M059J (cell line): ENCODE results near the gene INTS6. TPM values are rescaled to one million over a fixed set of nuclear protein-coding genes. Genes with fewer than 3 reads are reported as not detected.

ENCODE experiments used
- DNase-seq: peaks from one replicate; pipeline ENCODE4 v3.0.0-alpha.2; 2012; ENCODE audit warnings: low read depth
- total RNA-seq: library from RNA; depleted of rRNA; stranded (reverse); fragments of >200 nt; shearing (Covaris generic); gene quantifications from 2 replicates; pipeline ENCODE4 v1.2.3, GENCODE V29; 2014; rRNA removed

INTS6 gene, protein sequence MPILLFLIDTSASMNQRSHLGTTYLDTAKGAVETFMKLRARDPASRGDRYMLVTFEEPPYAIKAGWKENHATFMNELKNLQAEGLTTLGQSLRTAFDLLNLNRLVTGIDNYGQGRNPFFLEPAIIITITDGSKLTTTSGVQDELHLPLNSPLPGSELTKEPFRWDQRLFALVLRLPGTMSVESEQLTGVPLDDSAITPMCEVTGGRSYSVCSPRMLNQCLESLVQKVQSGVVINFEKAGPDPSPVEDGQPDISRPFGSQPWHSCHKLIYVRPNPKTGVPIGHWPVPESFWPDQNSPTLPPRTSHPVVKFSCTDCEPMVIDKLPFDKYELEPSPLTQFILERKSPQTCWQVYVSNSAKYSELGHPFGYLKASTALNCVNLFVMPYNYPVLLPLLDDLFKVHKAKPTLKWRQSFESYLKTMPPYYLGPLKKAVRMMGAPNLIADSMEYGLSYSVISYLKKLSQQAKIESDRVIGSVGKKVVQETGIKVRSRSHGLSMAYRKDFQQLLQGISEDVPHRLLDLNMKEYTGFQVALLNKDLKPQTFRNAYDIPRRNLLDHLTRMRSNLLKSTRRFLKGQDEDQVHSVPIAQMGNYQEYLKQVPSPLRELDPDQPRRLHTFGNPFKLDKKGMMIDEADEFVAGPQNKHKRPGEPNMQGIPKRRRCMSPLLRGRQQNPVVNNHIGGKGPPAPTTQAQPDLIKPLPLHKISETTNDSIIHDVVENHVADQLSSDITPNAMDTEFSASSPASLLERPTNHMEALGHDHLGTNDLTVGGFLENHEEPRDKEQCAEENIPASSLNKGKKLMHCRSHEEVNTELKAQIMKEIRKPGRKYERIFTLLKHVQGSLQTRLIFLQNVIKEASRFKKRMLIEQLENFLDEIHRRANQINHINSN
- 27.6 and 35.2 TPM in 2 replicates for total RNA-seq

DNA sequence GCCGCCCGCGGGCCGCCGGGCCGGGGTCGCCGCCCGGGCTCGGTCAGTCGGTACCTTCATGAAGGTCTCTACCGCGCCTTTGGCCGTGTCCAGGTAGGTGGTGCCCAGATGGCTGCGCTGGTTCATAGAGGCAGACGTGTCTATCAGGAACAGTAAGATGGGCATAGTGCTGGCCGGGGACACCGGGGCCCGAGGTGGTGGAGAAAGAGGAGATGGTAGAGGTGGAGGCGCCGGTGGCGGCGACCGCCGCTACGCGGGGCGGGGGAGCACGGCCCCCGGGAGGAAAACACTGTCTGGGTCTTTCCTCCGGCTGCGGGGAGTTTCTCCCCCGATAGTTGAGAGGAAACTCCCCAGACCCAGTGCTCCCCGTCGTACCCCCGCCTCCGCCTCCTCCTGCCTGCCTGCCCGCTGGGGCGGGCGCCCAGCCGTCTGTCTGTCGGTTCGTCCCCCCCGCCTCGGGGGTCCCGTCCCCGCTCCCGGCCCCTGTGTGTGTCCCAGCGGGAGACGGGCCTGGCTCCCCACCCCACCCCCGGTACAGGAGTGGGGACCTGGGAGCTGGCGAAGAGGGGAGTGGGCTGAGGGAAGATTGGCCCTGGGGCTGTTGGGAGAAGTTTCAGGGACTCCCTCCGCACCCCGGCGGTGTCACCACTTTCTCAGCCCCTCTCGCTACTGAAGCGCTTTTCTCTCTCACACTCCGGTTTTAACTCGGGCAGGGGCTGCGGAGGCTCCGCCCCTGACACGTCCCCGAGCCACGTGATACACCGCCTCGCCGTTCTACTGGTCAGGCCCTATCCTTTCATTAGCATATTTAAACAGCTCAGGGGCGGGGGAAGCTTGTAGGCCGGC is at the start of gene INTS6:
INTS6 (minus strand) TSS at position 676 of the 846 bp plus-strand sequence; CDS start at position 165, 511 bp downstream.
- DNase-seq, result peak; percentile 98

DNA sequence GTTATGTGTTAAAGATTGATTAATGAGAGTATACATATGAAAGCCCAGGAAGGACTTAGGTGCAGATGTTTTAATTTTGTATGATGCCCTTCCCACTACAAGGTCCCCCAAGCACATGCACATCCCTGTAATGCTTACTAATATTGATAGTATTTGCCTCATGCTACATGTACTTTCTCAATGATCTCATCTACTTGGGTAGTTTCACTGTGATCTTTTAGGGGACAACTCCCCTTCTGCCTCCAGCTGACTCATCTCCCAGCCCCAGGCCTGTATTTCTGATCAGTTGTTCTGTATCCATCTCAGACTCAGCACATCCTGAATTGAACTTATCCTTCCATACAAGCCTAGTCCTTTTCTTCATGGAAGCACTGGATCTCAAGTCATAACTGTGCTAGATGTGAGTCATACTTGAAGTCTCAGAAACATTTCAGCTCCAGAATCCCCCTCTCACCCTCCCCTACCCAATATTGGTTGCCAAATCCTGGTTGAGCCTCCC is 49.4 kb upstream of the INTS6 start:
- no peak for DNase-seq

DNA sequence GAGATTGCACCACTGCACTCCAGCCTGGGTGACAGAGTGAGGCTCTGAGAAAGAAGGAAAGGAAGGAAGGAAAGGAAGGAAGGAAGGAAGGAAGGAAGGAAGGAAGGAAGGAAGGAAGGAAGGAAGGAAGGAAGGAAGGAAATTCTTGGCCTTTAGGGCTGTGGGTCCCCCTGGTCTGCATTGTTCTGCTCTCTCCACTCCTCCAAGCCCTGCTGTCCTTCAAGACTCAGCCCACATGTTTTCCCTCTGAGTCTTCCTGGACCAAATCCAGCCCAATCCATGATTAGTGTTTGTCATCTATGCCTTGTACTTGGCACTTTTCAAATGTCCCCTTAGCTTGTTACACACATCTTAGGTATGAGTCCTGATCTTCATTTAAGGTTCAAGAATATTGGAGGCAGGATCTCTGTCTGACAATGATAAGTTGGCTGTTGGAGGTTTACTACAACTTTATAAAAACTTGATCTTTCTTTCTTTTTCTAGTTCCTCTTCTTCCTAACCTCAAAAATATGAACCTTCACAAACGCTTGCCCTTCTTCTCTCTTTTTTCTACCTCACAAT is 48.8 kb upstream of the INTS6 start:
- peak; percentile 81 for DNase-seq

DNA sequence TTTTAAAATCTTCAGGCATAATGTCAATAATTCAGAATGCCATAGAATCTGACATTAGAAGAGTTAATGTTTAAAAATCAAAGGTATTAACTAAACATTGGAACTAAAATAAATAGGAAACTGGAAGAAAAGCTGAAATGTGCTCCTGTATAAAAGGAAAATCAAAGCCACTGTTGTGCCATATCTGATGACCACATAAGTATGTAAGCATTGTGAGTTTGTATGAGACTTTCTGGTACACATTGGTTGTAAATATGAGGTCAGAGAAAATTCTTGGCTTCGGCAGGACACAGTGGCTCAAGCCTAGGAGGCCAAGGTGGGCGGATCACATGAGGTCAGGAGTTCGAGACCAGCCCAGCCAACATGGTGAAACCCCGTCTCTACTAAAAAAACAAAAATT is 48.3 kb upstream of the INTS6 start:
- DNase-seq, result no peak

DNA sequence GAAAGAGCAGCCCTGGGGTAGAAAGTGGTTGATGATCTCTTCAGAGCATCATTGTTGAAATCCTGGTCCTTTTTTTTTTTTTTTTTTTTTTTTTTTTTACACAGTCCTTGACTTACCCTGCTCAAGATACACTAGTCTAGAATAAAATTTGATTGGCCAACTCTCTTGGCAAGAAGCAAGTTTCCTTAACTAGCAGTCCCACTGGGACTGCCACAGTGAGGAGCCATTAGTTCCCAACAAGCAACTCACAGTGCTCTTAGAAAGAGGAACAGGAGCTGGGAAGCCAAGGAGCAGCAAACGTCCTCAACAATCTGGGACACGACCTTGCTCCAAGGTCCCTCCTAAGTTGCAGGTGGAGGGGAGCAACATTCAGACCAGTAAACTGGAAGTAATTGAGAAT is 47.9 kb upstream of the INTS6 start:
- no peak for DNase-seq

DNA sequence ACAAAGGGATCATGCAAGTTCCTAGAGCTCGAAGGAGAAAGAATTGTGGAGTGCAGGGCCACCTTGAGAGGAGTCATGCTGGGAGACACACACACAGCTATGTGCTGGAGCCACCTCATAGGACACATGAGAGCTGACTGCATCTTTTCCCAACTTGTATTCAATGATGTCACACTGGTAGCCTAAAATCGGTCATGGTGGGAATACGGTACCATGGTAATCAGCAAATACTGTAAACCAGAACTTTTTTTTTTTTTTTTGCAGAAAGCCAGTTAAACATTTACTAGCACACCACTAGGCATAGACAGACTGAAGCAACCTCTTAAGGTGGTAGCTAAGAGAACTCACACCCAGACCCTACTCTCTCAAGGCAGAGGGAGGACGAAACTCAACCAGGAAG is 47.0 kb upstream of the INTS6 start:
- no peak for DNase-seq

DNA sequence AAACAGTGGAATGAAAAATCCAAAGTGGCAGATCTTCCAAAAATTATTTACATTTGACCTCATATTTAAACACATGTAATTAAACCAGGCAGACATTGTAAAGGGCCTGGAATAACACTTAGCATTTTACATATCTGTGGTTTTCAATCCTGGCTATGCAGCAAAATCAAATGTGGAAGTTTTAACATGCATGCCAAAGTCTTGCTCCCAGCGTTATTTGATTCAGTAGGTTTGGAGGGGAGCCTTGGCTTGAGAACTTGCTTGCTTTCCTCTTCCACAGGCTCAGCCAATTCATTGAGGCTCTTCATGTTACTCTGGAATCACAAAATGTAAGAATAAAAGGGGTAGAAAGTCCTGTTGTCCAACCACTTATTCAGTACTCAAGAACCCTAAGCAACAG is 42.5 kb upstream of the INTS6 start:
- no peak for DNase-seq

DNA sequence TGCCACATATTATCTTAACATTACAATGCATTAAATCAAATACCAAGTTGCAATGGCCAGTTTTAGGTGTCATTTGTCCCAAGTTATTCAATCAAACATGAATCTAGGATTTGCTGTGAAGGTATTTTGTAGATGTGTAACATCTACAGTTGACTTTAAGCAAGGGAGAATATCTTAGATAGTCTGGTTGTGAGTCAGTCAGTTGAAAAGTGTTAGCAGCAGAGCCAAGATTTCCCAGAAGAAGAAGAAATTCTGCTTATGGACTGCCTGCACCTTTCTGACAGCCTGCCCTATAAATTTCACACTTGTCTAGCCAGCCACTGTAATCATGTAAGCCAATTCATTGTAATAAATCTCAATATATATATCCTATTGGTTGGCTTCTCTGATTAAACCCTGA is 41.3 kb upstream of the INTS6 start:
- no peak for DNase-seq

DNA sequence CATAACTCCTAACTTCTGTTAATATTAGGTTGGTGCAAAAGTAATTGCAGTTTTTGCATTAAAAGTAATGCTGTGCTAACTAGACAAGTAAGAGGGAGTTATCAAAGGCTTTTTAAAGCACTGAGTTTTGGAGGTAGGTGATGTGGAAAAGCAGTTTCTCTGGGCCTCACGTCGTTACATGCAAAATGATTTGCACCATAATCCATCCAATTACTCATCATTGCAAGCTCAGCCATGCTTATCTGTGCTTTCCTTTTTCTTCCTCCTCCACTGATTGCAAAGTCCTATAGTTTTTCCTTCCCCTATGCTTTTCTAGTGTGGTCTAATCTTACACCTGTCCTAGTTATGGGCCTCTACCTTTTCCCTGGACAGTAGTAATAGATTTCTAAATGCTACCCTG is 35.4 kb upstream of the INTS6 start:
- no peak for DNase-seq

DNA sequence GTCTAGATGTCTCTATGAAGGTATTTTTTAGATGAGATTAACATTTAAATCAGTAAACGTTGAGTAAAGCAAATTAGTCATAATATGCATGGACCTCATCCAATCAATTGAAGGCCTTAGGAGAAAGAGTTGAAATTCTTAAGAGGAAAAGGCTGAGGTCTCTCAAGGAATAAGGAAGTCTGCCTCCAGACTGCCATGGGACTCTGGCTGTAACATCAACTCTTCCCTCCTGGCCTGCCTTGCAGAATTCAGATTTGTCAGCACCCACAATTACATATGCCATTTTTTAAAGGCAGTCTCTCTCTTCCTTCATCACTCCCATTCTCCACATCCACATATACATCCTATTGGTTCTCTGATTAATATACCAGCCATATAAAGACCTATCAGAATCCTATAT is 28.8 kb upstream of the INTS6 start:
- no peak for DNase-seq

DNA sequence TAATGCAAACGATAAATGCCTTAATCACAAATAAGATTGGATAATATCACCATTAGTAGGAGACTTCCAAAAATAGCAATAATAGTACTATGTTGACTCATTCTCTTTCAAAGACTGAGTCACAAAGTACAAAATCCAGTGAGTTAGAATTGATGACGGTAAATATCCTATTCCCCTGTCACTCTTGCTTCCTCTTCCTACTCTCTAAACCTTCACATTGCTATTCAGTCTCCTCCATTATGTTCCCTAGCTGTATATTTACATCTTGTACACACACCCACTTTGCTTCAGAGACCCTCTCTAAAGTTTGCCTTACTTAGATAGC is 26.3 kb upstream of the INTS6 start:
- DNase-seq, result peak; percentile 47

DNA sequence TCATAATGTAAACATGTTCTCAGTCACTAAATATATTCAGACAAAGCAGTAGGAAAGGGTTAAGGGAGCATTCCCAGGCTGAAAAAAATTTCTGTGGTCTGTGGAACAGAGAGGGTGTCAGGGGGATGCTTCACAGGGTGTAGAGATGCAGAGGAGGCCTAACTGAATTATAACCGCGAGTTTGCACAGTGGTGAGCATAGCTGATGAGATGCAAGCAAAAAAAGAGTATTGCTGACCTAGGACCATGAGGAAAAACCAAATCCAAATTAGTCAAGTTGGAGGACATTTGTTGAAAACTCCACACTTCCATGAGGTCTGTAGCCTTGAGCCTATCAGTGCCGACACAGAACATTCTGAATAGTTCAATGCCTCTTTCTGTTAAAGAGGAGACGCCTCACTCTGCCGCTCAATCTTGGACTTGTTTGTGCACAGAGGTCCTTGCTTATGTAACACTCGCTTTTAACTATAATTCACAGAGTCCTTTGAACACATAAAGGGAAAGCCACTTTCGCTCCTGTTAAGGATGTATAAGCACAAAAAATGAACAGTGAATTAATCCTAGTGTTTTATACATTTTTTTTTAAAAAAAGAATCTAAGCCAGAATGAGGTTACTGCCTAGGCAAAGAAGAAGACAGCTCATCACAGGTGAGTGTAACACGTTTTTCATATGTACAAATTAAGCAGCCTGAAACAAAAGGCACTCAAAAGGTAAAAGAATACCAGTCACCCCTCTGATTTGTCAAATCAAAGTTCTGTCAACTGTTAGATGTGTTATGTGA is 25.8 kb upstream of the INTS6 start:
- no peak for DNase-seq

DNA sequence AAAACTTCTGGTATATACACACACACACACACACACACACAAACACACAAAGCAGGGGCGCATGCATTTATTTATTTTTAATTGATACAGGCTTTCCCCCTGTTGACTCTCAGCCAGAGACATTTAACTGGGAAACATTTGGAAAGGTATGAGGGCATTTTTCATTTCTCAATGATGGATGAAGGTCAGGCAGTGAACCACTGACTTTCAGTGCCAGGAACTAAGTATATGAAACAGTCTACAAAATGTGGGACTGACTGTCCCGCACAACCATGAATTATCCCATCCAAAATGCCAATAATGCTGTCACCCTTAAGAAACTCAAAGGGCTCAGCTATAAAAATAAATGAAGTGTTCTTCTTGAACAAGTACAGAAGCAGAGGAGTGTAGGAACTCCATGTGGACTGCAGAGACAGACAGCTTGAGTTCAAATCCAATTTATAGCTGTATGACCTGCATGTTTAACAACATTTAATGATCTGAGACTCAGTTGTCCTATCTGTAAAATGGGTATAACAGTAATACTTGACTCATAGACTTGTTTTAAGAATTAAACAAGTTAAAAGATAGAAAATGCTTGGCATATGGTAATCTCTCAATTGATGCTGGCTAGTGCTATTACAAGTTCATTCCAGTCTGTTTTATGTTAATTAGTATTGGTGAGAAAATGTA is 25.0 kb upstream of the INTS6 start:
- DNase-seq, result no peak

DNA sequence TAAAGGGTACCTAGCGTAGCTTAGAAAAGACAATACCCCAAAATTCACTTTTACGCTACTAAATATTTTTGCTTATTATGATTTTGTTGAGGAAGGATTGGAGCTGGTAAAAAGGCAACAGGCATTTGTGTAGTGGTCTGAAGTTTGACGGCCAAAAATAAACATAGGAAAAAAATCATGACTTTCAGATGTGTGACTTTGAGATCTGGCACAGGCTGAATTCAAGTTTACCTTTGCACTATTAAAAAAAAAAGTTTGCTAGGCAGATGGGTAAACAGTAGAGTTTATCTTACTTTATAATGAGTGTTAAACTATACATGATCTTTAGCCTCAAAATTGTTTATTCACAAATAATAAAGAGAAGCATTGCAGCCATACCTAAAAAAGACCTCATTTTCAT is 24.3 kb upstream of the INTS6 start:
- no peak for DNase-seq

DNA sequence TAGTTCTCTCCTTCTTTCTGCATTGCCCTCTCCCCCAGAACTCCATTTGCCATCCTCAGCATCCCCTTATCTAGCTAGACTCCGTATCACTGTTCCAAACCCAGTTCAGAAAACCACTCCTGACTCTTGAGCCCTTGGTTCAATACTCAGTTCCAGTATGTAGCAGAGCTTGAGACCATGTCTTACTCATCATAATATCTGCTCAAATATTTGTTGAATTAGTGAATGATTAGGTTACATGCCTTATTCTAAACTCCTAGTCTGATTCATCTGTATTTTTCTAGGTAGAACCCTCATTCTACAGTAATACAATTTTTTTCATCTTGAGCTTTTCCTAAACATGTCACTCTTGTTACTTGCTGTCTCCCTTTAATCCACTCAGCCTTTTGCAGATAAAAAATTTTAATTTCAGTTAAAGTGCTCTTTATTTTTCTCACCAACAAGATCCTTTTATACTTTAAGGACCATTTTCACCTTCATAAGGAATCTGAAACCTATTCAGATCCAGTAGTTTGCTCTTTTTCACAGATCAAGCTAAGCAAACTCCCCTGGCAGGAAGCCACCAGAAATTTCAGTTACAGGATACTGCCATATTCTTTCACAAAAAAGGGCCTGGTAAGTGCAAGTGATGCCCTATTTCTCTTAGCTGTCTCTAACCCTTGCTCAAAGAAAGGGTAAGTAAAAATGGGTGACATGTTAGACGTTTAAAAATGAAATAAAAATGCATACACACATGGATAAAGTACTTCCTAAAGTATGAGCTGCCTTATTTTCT is 23.1 kb upstream of the INTS6 start:
- no peak for DNase-seq

DNA sequence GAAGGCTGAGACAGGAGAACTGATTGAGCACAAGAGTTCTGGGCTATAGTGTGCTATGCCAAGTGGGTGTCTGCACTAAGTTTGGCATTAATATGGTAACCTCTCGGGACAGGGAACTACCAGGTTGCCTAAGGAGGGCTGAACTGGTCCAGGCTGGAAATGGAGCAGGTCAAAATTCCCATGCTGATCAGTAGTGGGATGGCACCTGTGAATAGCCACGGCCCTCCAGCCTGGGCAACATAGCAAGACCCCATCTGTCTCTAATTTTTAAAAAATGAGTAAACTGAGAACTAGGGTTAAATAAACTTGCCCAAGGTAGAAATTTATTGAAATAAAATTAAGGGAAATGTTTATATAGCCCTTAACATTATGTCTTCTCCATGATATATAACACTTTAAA is 17.0 kb upstream of the INTS6 start:
- no peak for DNase-seq

DNA sequence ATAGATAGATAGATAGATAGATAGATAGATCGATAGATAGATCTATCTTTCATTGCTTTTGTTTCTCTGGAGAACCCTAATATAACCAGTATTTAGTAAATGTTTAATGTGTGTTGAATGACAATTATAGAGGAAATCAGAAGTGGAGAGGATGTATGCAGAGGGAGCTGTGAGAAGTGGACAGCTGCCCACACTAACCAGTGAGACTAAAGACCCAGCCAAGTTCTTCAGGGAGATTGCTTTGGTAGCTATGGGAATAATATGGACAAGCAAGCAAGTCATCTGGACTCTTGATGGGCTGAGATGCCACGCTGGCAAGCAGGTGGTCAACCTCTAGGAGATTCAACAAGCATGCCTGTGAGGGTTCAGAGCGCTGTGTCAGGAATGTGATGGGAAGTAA is 14.9 kb upstream of the INTS6 start:
- DNase-seq, result no peak

DNA sequence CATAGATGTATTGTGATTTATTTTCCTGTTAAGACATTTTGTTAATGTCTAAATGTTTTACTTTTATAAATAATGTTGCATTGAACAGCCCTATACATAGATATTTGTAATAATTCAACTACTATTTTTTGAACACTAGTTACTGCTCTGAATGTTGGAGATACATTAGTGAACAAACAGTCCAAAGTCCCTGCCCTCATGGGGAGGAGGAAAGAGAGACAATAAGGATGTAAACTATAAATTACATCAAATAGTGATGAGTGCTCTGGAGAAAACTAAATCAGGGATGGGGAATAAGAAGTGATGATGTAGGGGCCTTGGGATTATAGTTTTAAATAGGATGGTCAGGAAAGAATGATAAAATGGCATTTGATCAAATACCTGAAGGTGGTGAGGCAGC is 12.3 kb upstream of the INTS6 start:
- DNase-seq, result no peak

DNA sequence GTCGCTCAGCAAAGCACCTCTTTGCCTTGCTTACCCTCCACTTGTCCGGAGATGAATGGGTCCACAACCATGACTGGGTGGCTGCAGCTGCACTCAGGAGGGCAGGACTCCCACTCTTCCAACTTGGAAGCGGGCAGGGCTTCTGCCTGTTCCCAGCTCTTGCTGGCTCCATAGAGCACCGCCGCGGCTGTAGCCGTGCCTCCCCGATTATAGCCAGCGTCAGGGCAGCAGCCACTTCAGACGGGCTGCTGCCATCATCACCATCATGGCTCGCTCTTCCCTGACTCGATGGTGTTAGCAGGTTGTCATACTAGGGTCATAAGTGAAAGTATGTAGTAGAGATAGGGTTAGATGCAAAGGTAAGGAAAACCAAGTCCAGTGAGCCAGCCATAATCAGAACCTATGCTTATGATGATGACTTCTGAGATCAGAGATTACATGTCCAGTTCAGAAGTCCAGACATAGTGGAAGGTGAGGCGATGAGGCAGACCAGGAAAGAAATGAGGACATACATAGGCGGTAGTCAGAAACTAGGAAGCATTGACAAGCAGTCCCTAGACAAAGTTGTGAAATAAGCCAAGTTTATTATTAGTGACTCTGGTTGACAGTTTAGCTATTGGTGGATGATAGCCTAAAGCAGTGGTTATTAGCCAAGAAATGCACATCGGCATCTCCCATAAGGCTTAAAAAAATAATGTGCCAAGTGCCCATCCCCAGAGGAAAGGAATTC is 4.4 kb upstream of the INTS6 start:
- DNase-seq, result no peak
